Left ventricle myocardium superior (tissue), 1 donor: Measurements from ENCODE around the gene LINGO1. TPM values are rescaled to one million over a fixed set of nuclear protein-coding genes. Genes with fewer than 3 reads are reported as not detected.
A peak's percentile ranks its signal among the peaks of the same experiment; 100 is the strongest.

Experiments used
- ATAC-seq: fragments of 200-7000 bp; cut with Tn5 transposase; one replicate; pipeline ENCODE4 v1.9.1; 2020; ENCODE audit warnings: mild to moderate bottlenecking, moderate library complexity
- DNase-seq: peaks from one replicate; pipeline ENCODE4 v3.0.0-alpha.2; 2020
- intact Hi-C: fragments of 100-400 bp; cut with micrococcal nuclease; formaldehyde crosslinking; loops from one replicate; pipeline ENCODE4 v1.11.0; 2022
- long read RNA-seq: library from polyadenylated mRNA; unstranded; transcript quantifications from one replicate; pipeline ENCODE4 v2.0.0, GENCODE V29; 2021
- total RNA-seq: library from RNA; stranded (reverse); fragmentation: NEBNext Ultra II Directional; extraction: Animal tissue kit (Norgen Biotek cat#: 25700); gene quantifications from one replicate; pipeline ENCODE4 v1.2.1, GENCODE V29; 2021
- donor health status: DM: no; HTN: yes; CAD: no; lungs with severe emphysema.

LINGO1 gene
- 1.7 TPM for total RNA-seq
- long read RNA-seq, partial matches to known transcripts = 0 of 2 reads
- long read RNA-seq, other reads (novel, unspliced or antisense) = 2 of 2 reads

GRCh38 chr15:77632534-77633133, at the start of gene LINGO1:
Gene LINGO1, minus strand, starts transcription at chr15:77632912. Its CDS starts 597 bp downstream, at chr15:77632315.
- intact Hi-C loops = no loop called here
- DNase-seq (no peak), ATAC-seq (peak; percentile 39)

GRCh38 chr15:77681362-77681761, 48.6 kb upstream of the LINGO1 start:
- no peak for ATAC-seq
- intact Hi-C loops = no loop called here
- no peak for DNase-seq

- no peak for ATAC-seq
- no peak for DNase-seq
- intact Hi-C loops = no loop called here
Observed at GRCh38 chr15:77676569-77677375, 44.1 kb upstream of the LINGO1 start.

GRCh38 chr15:77675806-77676415, 43.2 kb upstream of the LINGO1 start:
- intact Hi-C loops = no loop called here
- DNase-seq (no peak), ATAC-seq (peak; percentile 88)

GRCh38 chr15:77674327-77674726, 41.6 kb upstream of the LINGO1 start:
- no peak for DNase-seq
- intact Hi-C loops = no loop called here
- ATAC-seq = no peak

GRCh38 chr15:77673866-77674265, 41.2 kb upstream of the LINGO1 start:
- intact Hi-C loops = no loop called here
- no peak for ATAC-seq
- DNase-seq = no peak

GRCh38 chr15:77672135-77672534, 39.4 kb upstream of the LINGO1 start:
- intact Hi-C loops = no loop called here
- ATAC-seq = no peak

GRCh38 chr15:77671362-77672056, 38.8 kb upstream of the LINGO1 start:
- intact Hi-C loops = no loop called here
- ATAC-seq (peak; percentile 67), DNase-seq (no peak)

More at GRCh38 chr15:77672135-77672534, 39.4 kb upstream of the LINGO1 start:
- DNase-seq = no peak

GRCh38 chr15:77670558-77671361, 38.0 kb upstream of the LINGO1 start:
- intact Hi-C loops = no loop called here
- DNase-seq (no peak), ATAC-seq (no peak)

GRCh38 chr15:77669896-77670295, 37.2 kb upstream of the LINGO1 start:
- no peak for DNase-seq
- intact Hi-C loops = no loop called here
- ATAC-seq = no peak

GRCh38 chr15:77667338-77668234, 34.9 kb upstream of the LINGO1 start:
- ATAC-seq (no peak), DNase-seq (no peak)
- intact Hi-C loops = no loop called here

GRCh38 chr15:77666296-77666660, 33.6 kb upstream of the LINGO1 start:
- no peak for ATAC-seq
- intact Hi-C loops = no loop called here
- DNase-seq = no peak

- intact Hi-C loops = no loop called here
- no peak for ATAC-seq
- no peak for DNase-seq
Observed at GRCh38 chr15:77665530-77666295, 33.0 kb upstream of the LINGO1 start.

GRCh38 chr15:77664428-77664827, 31.7 kb upstream of the LINGO1 start:
- intact Hi-C loops = no loop called here
- DNase-seq (no peak), ATAC-seq (no peak)

GRCh38 chr15:77663256-77663655, 30.5 kb upstream of the LINGO1 start:
- intact Hi-C loops = no loop called here
- DNase-seq = no peak
- no peak for ATAC-seq

GRCh38 chr15:77659350-77660321, 26.9 kb upstream of the LINGO1 start:
- DNase-seq (peak; percentile 53), ATAC-seq (peak; percentile 77)
- intact Hi-C loops = loop anchor here (10.0 kb wide), 1 partner anchor 165 kb away; no protein-coding TSS in a partner anchor
